ENCODE results near the gene CCDC32. TPM values are rescaled to one million over a fixed set of nuclear protein-coding genes. Genes with fewer than 3 reads are reported as not detected.
A peak's percentile ranks its signal among the peaks of the same experiment; 100 is the strongest.
"Not testable (repeated sequence)": the region's sequence is repeated elsewhere in the genome, so short reads cannot be mapped to it uniquely, and the experiment has no call there.

CCDC32 gene
- total RNA-seq, result 10 to 100 TPM; 22.6 to 25.0 TPM
- long read RNA-seq, transcript CCDC32-202 (4 exons, 1,519 nt), result major isoform, 33 of 40 reads
- long read RNA-seq, partial matches to known transcripts, result 1 of 40 reads
- long read RNA-seq, other reads (novel, unspliced or antisense), result 6 of 40 reads

- peak; percentile 92 for ATAC-seq
- intact Hi-C loops (cut with DNase I, micrococcal nuclease), result no loop called here
- DNase-seq, result peak; percentile 96 to 99
These were observed at the start of gene CCDC32 for GRCh38 chr15:40564591-40565332. TSS of gene CCDC32 (minus strand) at chr15:40565042. CDS start at chr15:40563015, 2,027 bp downstream.

DNA sequence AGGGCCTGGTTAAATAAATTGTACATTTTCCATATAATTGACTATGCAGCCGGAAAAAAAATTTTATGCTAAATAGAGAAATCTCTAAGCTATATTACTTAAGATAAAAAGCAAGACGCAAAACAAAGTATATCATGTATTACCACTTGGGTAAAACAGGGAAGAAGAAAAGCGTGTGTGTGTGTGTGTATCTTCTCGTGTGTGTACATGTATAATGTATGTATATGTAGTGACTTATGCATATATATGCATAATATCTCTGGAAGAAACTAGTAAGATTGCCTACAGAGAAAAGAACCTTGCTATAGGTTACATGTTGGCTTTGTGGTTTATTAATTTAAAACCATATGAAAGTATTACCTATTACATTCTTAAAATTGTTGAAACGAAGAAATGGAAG lies 48.2 kb upstream of the CCDC32 start:
- no peak for ATAC-seq
- DNase-seq, result no peak
- intact Hi-C loops (cut with DNase I, micrococcal nuclease), result no loop called here

DNA sequence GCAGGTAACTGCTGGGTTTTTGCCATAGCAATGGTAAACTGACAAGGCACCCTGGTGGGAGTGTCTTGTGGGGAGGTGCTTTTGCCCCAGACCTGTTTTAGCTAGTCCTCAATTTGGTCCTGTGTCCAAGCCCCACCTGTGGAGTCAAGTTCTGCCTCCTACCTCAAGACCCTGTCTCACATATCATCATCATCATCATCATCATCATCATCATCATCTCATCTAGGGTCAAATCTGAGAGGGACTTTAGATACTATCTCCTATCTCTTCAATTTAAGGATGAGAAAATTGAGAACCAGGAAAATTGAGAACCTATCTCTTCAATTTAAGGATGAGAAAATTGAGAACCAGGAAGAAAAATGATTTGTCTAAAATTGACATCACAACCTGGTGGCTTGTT lies 39.1 kb upstream of the CCDC32 start:
- intact Hi-C loops (cut with DNase I, micrococcal nuclease), result no loop called here
- DNase-seq, result no peak

GRCh38 chr15:40600956-40601355 lies 36.1 kb upstream of the CCDC32 start:
- no peak for DNase-seq
- no peak for ATAC-seq
- intact Hi-C loops (cut with DNase I, micrococcal nuclease), result no loop called here

More for the DNA sequence above, 39.1 kb upstream of the CCDC32 start:
- no peak for ATAC-seq

DNA sequence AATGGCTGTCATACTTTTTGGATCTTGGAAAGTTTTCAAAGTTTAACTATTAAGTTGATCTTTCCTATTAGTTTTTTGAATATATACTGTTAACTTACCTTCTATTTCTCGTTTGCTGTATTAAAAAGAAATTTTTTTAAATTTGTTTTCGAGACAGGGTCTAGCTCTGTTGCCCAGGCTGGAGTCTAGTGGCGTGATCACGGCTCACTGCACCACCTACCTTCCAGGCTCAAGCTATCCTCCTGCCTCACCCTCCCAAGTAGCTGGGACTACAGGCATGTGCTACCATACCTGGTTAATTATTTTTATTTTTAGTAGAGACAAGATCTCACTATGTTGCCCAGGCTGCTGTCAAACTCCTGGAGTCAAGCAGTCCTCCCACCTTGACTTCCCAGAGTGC lies 33.8 kb upstream of the CCDC32 start:
- no peak for ATAC-seq
- DNase-seq, result no peak
- intact Hi-C loops (cut with DNase I, micrococcal nuclease), result no loop called here

DNA sequence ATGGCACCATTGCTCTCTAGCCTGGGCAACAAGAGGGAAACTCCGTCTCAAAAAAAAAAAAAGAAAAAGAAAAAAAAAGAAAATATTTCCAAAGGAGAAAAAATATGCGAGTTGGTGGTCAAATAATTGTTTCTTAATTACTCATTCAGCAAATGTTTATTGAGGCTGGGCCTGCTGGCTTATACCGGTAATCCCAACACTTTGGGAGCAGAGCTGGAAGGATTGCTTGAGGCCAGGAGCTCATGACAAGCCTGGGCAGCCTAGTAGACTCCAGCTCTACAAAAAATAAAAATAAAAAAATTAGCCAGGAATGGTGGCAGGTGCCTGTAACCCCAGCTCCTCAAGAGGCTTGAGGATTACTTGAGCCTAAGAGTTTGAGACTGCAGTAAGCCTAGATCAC lies 33.3 kb upstream of the CCDC32 start:
- DNase-seq (no peak), ATAC-seq (no peak)
- intact Hi-C loops (cut with DNase I, micrococcal nuclease), result no loop called here

DNA sequence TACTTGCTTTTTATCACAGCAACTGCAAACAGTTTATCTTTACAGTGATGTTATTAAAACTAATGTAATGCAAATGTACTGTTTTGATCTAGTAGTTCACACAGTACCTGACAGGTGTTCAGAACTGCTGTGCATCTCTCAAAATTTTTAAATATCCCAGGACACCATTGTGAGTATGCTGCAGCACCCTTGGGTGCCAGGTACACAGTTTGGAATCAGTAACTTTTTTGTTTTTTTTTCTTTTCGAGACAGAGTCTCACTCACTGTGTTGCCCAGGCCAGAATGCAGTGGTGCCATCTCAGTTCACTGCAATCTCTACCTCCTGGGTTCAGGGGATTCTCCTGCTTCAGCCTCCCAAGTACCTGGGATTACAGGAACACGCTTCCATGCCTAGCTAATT lies 32.2 kb upstream of the CCDC32 start:
- no peak for DNase-seq
- intact Hi-C loops (cut with DNase I, micrococcal nuclease), result no loop called here
- no peak for ATAC-seq

DNA sequence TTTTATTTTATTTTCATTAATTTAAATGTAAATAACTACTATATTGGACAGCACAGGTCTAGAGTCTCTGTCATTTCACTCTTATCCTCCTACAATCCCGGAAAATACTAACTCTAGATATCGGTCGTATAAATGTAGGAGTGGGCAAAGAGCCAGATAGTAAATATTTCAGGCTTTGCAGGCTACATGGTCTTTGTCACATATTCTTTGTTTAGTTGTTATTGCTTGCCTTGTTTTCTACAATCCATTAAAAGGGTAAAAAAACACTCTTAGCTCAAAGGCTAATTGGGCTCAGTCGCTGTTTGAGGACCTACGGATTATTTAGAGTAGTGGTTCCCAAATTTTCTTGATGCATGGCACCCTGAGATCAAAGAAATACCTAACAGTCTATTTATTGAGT lies 30.9 kb upstream of the CCDC32 start:
- no peak for DNase-seq
- intact Hi-C loops (cut with DNase I, micrococcal nuclease), result no loop called here
- ATAC-seq, result no peak

DNA sequence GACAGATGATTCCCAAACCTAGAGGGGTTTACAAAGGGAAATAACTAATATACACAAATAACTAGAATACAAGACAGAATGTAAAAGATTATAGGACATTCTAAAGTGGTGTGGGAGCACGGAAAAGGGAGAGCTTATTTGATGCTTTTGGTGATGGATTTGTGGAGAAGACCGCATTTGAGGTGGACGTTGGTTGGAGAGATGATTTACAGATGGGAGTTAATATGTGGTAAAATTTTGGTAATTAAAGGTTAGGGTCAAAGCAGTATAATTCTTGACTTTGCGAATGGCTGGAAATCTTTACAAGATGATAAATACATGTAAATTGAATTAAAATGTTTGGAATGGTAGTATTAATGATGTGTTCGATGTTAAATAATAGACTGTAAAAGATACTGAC lies 30.4 kb upstream of the CCDC32 start:
- DNase-seq (no peak), ATAC-seq (no peak)
- intact Hi-C loops (cut with DNase I, micrococcal nuclease), result no loop called here

DNA sequence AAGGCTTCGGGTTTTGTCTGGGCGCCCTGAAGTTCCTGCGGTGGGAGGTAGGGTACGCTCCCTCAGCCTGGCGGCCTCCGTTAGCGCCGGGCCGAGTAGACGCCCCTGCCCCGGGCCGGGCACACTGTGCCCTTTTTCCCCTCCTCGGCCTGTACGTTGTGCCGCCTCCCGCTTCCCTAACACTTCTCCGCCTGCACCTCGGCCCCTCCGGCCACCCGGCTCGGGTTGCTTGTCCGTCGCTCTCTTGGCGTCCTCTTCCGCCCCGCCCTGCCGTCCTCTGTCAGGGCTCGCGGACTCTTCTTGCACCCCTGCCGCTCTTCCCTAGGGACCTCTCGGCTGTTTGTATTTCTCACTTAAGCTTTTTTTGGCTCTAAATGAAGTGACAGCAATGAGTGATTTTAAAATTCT lies 29.6 kb upstream of the CCDC32 start:
- intact Hi-C loops (cut with DNase I, micrococcal nuclease), result no loop called here
- ATAC-seq (peak; percentile 80), DNase-seq (peak; percentile 65 to 76)

DNA sequence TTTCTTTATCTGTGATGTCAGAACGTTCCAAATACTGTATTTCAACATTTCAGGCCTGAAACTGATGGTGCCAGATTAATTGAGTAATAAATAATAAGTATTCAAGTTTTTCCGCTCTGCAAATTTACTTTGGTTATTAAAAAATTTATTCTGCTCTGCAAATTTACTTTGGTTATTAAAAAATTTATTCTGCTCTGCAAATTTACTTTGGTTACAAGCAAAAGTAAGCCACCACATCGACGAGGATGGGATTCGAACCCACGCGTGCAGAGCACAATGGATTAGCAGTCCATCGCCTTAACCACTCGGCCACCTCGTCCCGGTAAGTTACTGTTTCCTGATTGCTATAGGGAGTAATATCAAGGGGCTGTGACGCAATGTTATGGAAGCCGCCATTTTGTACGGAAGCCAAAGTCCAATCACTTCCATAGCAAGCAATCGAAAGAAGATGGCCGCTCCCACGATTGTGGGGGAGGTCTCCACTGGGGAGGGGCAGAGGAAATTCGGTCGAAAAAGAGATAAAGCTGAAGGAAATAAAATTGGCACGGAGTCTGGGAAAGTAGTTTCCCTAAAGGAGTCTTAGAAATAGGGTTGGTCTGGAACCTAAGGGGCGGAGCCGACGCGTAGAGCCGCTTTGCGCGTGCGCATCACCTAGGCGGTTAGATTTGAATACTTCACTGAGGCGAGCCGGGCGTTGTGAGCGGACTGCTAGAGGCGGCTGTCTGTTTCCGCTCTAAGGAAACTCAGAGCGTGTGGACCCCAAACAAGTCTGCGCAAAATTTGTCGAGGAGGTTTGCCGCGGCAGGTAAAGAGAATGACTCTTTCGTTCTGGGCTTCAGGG lies 29.0 kb upstream of the CCDC32 start, which contains the start of gene KNL1:
KNL1 (plus strand) TSS at position 662 of the 841 bp plus-strand sequence. CDS start 8,683 bp downstream, outside the sequence.
- ATAC-seq (peak; percentile 88), DNase-seq (peak; percentile 88 to 90)
- intact Hi-C loops (cut with DNase I, micrococcal nuclease), result no loop called here

DNA sequence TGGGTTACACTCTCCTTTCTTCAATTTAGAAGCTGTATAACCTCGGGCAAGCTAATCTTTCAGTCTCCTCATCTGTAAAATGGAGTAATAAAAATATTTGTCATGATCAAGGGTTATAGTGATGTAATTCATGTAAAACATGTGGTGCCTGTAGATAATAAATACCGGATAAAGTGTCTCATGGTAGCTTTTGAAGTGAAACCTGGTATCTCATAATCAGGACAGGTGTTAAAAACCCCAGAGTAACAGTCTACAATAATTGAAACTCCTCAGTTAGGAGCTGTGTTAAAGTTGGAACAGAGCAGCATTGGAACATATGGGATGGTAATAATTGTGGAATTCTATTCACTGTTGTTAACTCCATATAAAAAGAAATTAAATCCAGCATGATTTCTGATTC lies 28.3 kb upstream of the CCDC32 start:
- DNase-seq (no peak), ATAC-seq (no peak)
- intact Hi-C loops (cut with DNase I, micrococcal nuclease), result no loop called here

GRCh38 chr15:40591389-40591788 lies 26.5 kb upstream of the CCDC32 start:
- ATAC-seq (no peak), DNase-seq (no peak)
- intact Hi-C loops (cut with DNase I, micrococcal nuclease), result no loop called here

DNA sequence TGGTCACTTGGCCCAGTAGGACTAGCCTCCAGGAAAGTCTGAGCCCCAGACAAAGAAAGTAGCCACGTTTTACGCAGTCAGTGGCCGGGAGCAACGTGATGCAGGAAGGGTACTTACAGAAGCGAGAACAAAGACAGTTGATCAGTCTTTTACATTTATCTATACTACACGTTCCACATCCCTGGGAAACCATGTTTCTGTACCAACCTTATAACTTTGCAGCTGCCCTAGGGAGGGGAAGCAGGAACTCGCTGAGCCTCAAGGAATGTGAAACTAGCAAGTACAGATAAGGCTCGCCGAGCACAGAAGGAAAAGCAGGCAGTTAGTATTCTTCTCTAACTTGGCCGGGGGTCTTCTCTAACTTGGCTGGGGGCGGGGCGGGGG lies 25.8 kb upstream of the CCDC32 start:
- ATAC-seq (no peak), DNase-seq (no peak)
- intact Hi-C loops (cut with DNase I, micrococcal nuclease), result no loop called here

GRCh38 chr15:40584191-40584590 lies 19.3 kb upstream of the CCDC32 start:
- ATAC-seq, result no peak
- intact Hi-C loops (cut with DNase I, micrococcal nuclease), result no loop called here
- no peak for DNase-seq

GRCh38 chr15:40582726-40583246 lies 17.9 kb upstream of the CCDC32 start:
- DNase-seq (no peak), ATAC-seq (peak; percentile 58)
- intact Hi-C loops (cut with DNase I, micrococcal nuclease), result no loop called here

DNA sequence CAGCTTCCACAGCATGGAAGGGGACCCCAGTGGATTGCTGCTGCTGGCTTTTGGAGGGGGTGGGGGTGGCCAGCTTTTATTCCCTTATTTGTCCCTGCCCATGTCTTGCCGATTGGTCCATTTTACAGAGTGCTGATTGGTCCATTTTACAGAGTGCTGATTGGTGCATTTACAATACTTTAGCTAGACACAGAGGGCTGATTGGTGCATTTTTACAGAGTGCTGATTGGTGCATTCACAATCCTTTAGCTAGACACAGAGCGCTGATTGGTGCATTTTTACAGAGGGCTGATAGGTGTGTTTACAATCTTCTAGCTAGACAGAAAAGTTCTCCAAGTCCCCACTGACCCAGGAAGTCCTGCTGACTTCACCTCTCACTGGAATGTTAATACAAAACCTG lies 17.0 kb upstream of the CCDC32 start:
- intact Hi-C loops (cut with DNase I, micrococcal nuclease); ATAC-seq; DNase-seq: not testable (repeated sequence)

GRCh38 chr15:40578892-40579291 lies 14.1 kb upstream of the CCDC32 start:
- ATAC-seq (peak; percentile 90), DNase-seq (no peak)
- intact Hi-C loops (cut with DNase I, micrococcal nuclease), result no loop called here

DNA sequence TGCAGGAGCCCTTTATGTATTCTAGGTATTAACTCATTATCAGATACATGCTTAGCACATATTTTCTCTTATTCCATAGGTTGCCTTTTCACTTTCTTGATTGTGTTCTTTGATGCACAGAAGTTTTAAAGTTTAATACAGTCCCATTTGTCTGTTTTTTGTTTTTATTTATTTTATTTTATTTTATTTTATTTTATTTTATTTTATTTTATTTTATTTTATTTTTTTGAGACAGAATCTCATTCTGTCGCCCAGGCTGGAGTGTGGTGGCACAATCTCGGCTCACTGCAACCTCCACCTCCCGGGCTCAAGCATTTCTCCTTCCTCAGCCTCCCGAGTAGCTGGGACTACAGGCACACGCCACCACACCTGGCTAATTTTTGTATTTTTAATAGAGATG lies 12.1 kb upstream of the CCDC32 start:
- ATAC-seq; DNase-seq; intact Hi-C loops (cut with DNase I, micrococcal nuclease): not testable (repeated sequence)

- ATAC-seq (no peak), DNase-seq (no peak)
- intact Hi-C loops (cut with DNase I, micrococcal nuclease), result no loop called here
These were observed 10.3 kb upstream of the CCDC32 start for GRCh38 chr15:40575113-40575512.
